ENCODE results near the gene UBQLN1.
A peak's percentile ranks its signal among the peaks of the same experiment; 100 is the strongest.
"Not testable (repeated sequence)": the region's sequence is repeated elsewhere in the genome, so short reads cannot be mapped to it uniquely, and the experiment has no call there.

Gene UBQLN1

DNA sequence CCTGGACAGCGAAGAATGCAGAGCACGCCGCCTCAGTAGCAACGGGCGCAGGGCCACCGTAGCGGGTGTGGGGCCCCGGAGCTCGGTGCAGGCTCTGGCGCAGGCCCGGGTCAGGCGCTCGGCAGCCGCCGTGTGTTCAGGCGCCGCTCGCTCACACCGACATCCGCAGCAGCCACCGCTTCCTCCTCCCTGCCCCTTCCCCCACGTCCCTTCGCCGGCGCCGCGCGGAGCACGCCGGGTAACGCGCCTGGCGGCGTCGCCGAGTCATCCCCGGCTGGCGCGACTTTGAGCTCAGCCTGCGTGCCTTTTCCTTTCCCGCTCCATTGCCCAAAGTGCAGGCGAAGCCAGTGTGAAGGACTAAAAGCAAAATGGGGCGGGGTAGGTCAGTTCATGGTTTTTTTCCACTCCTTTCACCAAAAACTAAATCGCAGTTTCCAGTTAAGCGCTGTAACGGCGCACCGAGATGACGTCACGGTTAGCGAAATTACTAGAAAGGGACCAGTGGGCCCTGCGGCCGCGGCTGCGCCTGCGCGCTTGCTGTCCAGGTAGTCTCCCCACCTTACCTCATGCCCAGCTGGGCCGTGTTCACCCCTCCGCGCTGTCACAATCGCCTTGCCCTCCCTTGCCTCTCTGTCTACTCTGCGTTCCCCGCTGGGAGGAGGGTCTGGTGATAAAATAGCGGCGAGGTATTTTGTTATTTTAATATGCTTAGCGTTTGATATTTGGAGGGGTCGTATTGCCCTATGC is at the start of gene UBQLN1:
TSS of gene UBQLN1 (minus strand) at position 191 of the 747 bp plus-strand sequence. CDS start 279 bp downstream, outside the sequence.
- DNase-seq (ENCODE audit: extremely low read depth in 1 of 2, low read depth in 1 of 2): peak; percentile 69 to 87

DNA sequence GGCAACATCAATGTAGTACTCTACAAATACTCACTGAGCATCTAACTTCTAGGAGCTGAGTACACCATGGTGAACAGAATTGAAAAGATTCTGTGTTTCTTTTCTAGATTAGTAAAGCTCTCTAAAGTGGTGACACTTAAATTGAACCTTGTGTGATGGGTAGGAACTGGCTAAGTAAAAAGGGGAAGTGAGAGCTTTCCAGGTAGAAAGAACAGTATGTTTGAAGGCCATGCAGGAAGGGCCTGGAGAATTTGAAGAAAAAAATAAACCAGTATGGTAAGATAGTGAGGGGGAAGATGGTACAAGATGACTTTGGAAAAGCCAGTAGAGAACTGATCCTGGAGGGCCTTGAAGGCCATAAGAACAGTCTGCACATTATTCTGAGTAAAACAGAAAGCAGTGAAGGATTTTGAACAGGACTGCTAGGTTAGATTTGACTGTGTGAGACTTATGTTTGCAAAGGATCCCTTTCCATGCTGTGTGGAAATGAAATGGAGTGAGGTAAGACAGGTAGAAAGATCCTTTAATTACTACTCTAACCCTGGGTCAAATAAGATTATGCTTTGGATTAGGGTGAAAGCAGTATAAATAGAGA is 46.7 kb upstream of the UBQLN1 start:
- no peak for DNase-seq (ENCODE audit: extremely low read depth in 1 of 2, low read depth in 1 of 2)

DNA sequence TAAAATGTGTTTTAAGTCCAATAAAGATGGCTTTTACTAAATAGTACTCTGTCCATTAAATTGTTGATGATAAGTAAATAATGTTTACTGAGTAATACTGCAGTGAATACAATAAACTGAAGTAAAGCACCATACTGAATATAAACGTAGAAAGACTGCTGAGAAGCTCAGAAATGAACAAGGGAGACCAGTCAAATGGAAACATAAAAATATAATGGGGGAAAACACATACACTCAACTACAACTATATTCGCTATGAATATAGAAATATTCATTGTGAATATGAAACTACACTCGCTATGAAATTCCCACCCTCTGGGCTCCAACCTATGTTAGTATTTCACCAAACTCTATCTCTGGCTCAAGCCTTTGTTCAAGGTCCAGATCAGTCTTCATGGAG is 41.9 kb upstream of the UBQLN1 start:
- no peak for DNase-seq (ENCODE audit: extremely low read depth in 1 of 2, low read depth in 1 of 2)

GRCh38 chr9:83744206-83744605 is 36.4 kb upstream of the UBQLN1 start:
- DNase-seq (ENCODE audit: extremely low read depth in 1 of 2, low read depth in 1 of 2): no peak

DNA sequence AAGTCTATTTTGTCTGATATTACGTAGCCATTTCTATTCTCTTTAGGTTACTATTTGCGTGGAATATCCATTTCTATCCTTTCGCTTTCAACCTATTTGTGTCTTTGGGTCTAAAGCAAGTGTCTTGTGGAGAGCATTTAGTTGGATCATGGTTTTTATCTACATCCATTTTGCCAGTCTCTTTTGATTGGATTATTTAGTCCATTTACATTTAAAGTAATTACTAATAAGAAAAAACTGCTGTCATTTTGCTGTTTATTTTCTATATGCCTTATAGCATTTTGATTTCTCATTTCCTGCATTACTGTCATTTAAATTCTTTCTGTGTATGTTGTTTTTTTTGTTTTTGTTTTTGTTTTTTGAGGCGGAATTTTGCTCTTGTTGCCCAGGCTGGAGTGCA is 26.0 kb upstream of the UBQLN1 start:
- no peak for DNase-seq (ENCODE audit: extremely low read depth in 1 of 2, low read depth in 1 of 2)

DNA sequence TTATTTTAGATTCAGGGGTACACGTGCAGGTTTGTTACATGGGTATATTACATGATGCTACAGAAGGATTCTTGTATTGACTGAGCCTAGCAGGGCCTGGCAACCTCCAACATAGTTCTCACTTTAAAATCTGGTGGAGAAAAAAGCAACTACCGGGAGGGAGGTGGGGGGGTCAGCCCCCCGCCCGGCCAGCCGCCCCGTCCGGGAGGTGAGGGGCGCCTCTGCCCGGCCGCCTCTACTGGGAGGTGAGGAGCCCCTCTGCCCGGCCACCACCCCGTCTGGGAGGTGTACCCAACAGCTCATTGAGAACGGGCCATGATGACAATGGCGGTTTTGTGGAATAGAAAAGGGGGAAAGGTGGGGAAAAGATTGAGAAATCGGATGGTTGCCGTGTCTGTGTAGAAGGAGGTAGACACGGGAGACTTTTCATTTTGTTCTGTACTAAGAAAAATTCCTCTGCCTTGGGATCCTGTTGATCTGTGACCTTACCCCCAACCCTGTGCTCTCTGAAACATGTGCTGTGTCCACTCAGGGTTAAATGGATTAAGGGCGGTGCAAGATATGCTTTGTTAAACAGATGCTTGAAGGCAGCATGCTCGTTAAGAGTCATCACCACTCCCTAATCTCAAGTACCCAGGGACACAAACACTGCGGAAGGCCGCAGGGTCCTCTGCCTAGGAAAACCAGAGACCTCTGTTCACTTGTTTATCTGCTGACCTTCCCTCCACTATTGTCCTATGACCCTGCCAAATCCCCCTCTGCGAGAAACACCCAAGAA is 21.0 kb upstream of the UBQLN1 start:
- not testable (repeated sequence) for DNase-seq (ENCODE audit: extremely low read depth in 1 of 2, low read depth in 1 of 2)

- DNase-seq (ENCODE audit: extremely low read depth in 1 of 2, low read depth in 1 of 2): no peak
These were observed 16.7 kb upstream of the UBQLN1 start for GRCh38 chr9:83724436-83724835.

- no peak for DNase-seq (ENCODE audit: extremely low read depth in 1 of 2, low read depth in 1 of 2)
These were observed 15.2 kb upstream of the UBQLN1 start for GRCh38 chr9:83722726-83723495.

- DNase-seq (ENCODE audit: extremely low read depth in 1 of 2, low read depth in 1 of 2): no peak
These were observed 13.8 kb upstream of the UBQLN1 start for GRCh38 chr9:83721509-83721908.

GRCh38 chr9:83715794-83716193 is 8.0 kb upstream of the UBQLN1 start:
- no peak for DNase-seq (ENCODE audit: extremely low read depth in 1 of 2, low read depth in 1 of 2)

DNA sequence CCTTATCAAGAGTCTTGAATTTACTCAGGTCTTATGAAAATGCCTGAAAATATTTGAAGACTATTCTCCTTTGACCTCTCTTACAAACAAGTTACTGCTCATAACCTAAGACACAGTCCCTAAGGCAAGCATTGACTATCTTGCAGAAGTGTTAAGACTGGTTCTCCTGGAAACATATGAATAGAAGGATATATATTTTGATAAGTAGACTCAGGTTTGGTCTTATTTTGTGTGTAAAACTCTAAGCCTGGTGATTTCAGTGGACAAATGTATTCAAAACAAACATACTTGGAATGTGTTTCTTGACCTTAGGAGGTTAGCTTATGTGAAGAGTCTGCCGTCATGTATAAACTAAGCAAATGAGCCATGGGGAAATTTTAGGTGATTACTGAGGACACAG is 7.5 kb upstream of the UBQLN1 start:
- DNase-seq (ENCODE audit: extremely low read depth in 1 of 2, low read depth in 1 of 2): no peak

GRCh38 chr9:83714329-83714728 is 6.6 kb upstream of the UBQLN1 start:
- no peak for DNase-seq (ENCODE audit: extremely low read depth in 1 of 2, low read depth in 1 of 2)

GRCh38 chr9:83708515-83709158 is 879 bp upstream of the UBQLN1 start:
- DNase-seq (ENCODE audit: extremely low read depth in 1 of 2, low read depth in 1 of 2): peak in 1 of 2 donors; percentile 39

- peak in 1 of 2 donors; percentile 60 for DNase-seq (ENCODE audit: extremely low read depth in 1 of 2, low read depth in 1 of 2)
These were observed 315 bp downstream of the UBQLN1 start for GRCh38 chr9:83707518-83707767.

DNA sequence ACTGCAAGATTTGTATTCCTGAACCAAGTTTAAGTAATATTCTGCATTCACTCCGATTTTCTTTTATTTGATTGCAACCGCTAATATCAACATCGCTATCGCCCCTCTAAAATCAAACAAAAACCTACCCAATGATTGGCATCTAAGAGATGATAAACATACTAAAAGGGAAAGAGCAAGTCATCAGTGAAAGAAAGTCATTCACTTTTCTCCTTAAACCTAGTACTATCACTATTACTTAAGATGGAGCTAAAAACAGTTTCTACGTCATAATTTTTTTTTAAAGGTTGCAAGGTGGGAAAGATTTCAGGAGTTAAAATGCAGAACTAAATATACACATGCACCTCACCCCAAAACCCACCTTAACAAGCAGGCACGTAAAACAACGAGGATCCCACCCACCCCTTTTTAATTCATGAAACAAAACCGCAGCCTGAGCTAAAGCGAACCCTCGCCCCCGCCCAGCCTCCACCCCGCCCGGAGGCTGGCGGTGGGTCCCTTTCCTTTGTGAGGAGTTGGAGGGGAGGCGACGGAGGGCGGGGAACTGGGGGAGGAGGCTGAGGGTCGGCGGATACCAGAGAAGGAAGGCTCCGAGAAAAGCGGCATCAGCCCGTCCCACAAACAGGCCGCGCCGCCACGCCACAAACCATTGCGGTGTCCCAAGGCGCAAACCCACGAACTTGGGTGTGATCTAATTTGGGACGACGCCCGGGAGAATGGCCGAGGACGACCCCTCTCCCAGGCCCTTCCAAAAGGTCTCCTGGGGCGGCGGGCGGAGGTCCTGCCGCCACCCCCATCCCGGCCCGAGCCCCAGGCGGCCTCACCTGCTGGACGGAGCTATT is 861 bp downstream of the UBQLN1 start:
- DNase-seq (ENCODE audit: extremely low read depth in 1 of 2, low read depth in 1 of 2): peak; percentile 32 to 41

GRCh38 chr9:83705219-83705651 is 2.5 kb downstream of the UBQLN1 start:
- not testable (repeated sequence) for DNase-seq (ENCODE audit: extremely low read depth in 1 of 2, low read depth in 1 of 2)

DNA sequence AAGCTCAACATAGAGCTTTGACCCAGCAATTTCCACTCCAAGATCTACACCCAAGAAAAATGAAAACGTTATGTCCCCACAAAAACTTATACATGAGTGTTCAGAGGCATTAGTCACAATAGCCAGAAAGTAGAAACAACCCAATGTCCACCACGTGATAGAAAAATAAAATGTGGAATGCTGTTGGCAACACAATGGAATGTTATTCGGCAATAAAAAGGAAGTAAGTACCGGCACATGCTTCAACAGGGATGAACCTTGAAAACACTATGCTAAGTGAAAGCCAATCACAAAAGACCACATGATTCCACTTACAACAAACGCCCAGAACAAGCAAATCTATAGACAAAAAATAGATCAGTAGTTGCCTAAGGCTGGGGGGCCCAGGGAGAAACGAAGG is 6.0 kb downstream of the UBQLN1 start:
- DNase-seq (ENCODE audit: extremely low read depth in 1 of 2, low read depth in 1 of 2): no peak

- DNase-seq (ENCODE audit: extremely low read depth in 1 of 2, low read depth in 1 of 2): no peak
These were observed 6.5 kb downstream of the UBQLN1 start for GRCh38 chr9:83701286-83701685.

DNA sequence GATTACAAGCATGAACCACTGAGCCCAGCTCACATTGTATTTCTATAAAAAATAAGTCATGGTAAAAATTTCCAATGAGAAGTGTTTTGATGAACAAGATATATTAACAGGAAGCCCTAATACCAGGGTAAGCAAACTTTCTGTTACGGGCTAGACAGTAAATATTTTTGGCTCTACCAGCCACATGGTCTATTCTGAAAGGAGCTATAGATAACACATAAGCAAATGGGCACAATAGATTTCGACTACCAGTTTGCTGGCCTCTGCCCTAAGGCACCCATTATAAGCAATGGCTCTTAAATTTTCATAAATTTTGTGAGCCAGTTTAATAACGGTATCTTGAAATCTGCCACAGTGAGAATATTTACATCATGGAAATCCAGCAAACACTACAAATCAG is 8.1 kb downstream of the UBQLN1 start:
- no peak for DNase-seq (ENCODE audit: extremely low read depth in 1 of 2, low read depth in 1 of 2)
